Keratinocyte (primary cell): ENCODE results near the gene DDX50. TPM values are rescaled to one million over a fixed set of nuclear protein-coding genes. Genes with fewer than 3 reads are reported as not detected.
"Not testable (repeated sequence)": the region's sequence is repeated elsewhere in the genome, so short reads cannot be mapped to it uniquely, and the experiment has no call there.

Experiments used
- DNase-seq: peaks from one replicate; pipeline ENCODE4 v3.0.0-alpha.2; 2011; ENCODE audit warnings: low read depth, missing footprints, low spot score
- FAIRE-seq: peaks from 2 replicates; lab custom pipeline; 2011; peaks lifted over from hg19 to GRCh38; lab: Jason Lieb, UNC
- H2AFZ ChIP-seq: 2 replicates; pipeline ENCODE4 v1.6.0; 2012; ENCODE audit warnings: low read length, control low read depth, inconsistent platforms; ENCODE audit not compliant: control insufficient read depth
- H3K27ac ChIP-seq: 2 replicates; pipeline ENCODE4 v1.5.1; 2011; ENCODE audit warnings: low read length; ENCODE audit not compliant: control insufficient read depth, insufficient read depth
- H3K27me3 ChIP-seq: 3 replicates; pipeline ENCODE4 v1.6.0; 2011; ENCODE audit warnings: low read length; ENCODE audit not compliant: control insufficient read depth, insufficient read depth; ENCODE audit errors: extremely low read depth
- H3K36me3 ChIP-seq, 2 experiments: 2 replicates in 1 of 2; 3 replicates in 1 of 2; pipeline ENCODE4 v1.5.1; 2011; ENCODE audit warnings: low read length in 2 of 2, mild to moderate bottlenecking in 1 of 2; ENCODE audit not compliant: control insufficient read depth in 2 of 2, insufficient read depth in 2 of 2; ENCODE audit errors: extremely low read depth in 1 of 2
- H3K4me1 ChIP-seq: 3 replicates; pipeline ENCODE4 v1.5.1; 2011; ENCODE audit warnings: low read length; ENCODE audit not compliant: control insufficient read depth, insufficient read depth; ENCODE audit errors: extremely low read depth
- H3K4me2 ChIP-seq: 3 replicates; pipeline ENCODE4 v1.6.0; 2011; ENCODE audit warnings: low read depth, low read length; ENCODE audit not compliant: control insufficient read depth, insufficient read depth; ENCODE audit errors: extremely low read depth
- H3K4me3 ChIP-seq, 3 experiments: fragments of 200-600 bp in 1 of 3; sonication (generic) in 1 of 3; 2 replicates in 2 of 3; 3 replicates in 1 of 3; pipeline ENCODE4 v1.5.1; 2011 to 2016; ENCODE audit warnings: low read length in 3 of 3, mild to moderate bottlenecking in 3 of 3, control low read depth in 2 of 3, inconsistent platforms in 1 of 3, low read depth in 1 of 3, mixed read lengths in 1 of 3, mixed run types in 1 of 3, moderate library complexity in 1 of 3; ENCODE audit not compliant: control insufficient read depth in 2 of 3, insufficient read depth in 2 of 3; ENCODE audit errors: extremely low read depth in 1 of 3
- H3K79me2 ChIP-seq: 2 replicates; pipeline ENCODE4 v1.6.0; 2012; ENCODE audit warnings: low read length; ENCODE audit not compliant: control insufficient read depth, insufficient read depth
- H3K9ac ChIP-seq: 3 replicates; pipeline ENCODE4 v1.6.0; 2011; ENCODE audit warnings: low read length; ENCODE audit not compliant: control insufficient read depth, insufficient read depth; ENCODE audit errors: extremely low read depth
- H3K9me1 ChIP-seq: 3 replicates; pipeline ENCODE4 v1.6.0; 2011; ENCODE audit warnings: low read length; ENCODE audit not compliant: control insufficient read depth, insufficient read depth; ENCODE audit errors: extremely low read depth
- H3K9me3 ChIP-seq: 2 replicates; pipeline ENCODE4 v1.5.1; 2012; ENCODE audit warnings: low read depth, low read length; ENCODE audit not compliant: control insufficient read depth
- H4K20me1 ChIP-seq: 3 replicates; pipeline ENCODE4 v1.6.0; 2011; ENCODE audit warnings: low read length; ENCODE audit not compliant: control insufficient read depth, insufficient read depth; ENCODE audit errors: extremely low read depth
- CTCF ChIP-seq, 3 experiments: IDR thresholded peaks in 1 of 3; conservative IDR thresholded peaks in 1 of 3; optimal IDR thresholded peaks in 1 of 3; 2 replicates in 2 of 3; 3 replicates in 1 of 3; pipeline versions ENCODE3 to v1.5.1; 2011; ENCODE audit warnings: low read length in 3 of 3, mild to moderate bottlenecking in 3 of 3, moderate library complexity in 2 of 3, control low read depth in 1 of 3, inconsistent platforms in 1 of 3; ENCODE audit not compliant: insufficient read depth in 2 of 3; ENCODE audit errors: extremely low read depth in 1 of 3
- EZH2 ChIP-seq: IDR thresholded peaks from one replicate; pipeline ENCODE4 v1.6.1; 2012; ENCODE audit warnings: inconsistent platforms, mild to moderate bottlenecking, low read length, moderate library complexity
- dilution Hi-C: fragments of 300-500 bp; cut with MboI; formaldehyde crosslinking; loops from one replicate; pipeline ENCODE4 v1.7.0; 2020; ENCODE audit warnings: low sequenced_read_pairs; ENCODE audit not compliant: extremely low pct_ligation_motif_present
- polyA plus RNA-seq, 5 experiments: library from polyadenylated mRNA; depleted of rRNA in 3 of 5; stranded (reverse) in 3 of 5; stranded (forward) in 1 of 5; unstranded in 1 of 5; fragments of >200 nt; gene quantifications; 1 replicate in 1 of 5; 2 replicates in 3 of 5; 3 replicates in 1 of 5; pipeline versions ENCODE4 v1.2.1 to v1.2.3, GENCODE V29; 2011 to 2012; ENCODE audit warnings: missing spikeins in 2 of 5, low read depth in 1 of 5, low replicate concordance in 1 of 5

The DDX50 gene
- polyA plus RNA-seq, 1 donor (not counting 4 experiments of a cell fraction or from before 2014, with no cell fraction given), result 40.6 TPM

GRCh38 chr10:68938884-68939283 is 37.8 kb downstream of the DDX50 start:
- Histone ChIP-seq H2AFZ (no peak overlapping the region), H3K4me2 (no peak overlapping the region), H3K4me3 (no peak overlapping the region), H3K9ac (no peak overlapping the region), H3K79me2 (no peaks in the 10 kb centered on the region), H3K9me3 (no peaks in the 10 kb centered on the region), H3K36me3 (peaks cover 5 to 15% of the 10 kb centered on the region in 2 experiments), H4K20me1 (no peaks in the 10 kb centered on the region), H3K4me1 (no peaks in the 10 kb centered on the region), H3K27me3 (no peaks in the 10 kb centered on the region), H3K27ac (no peak overlapping the region), H3K9me1 (no peaks in the 10 kb centered on the region)
- DNase-seq (no peak), FAIRE-seq (no peak)
- dilution Hi-C loops, result no loop called here
- TF ChIP-seq EZH2 (no peak), CTCF (optimal IDR thresholded peaks at IDR 0.05 in 1 of 3, IDR thresholded peaks at IDR 0.05 in 1 of 3, conservative IDR thresholded peaks at IDR 0.05 in 1 of 3; ENCODE audit: extremely low read depth in 1 of 3, insufficient read depth in 2 of 3, low read length in 3 of 3) (no peak)

- H3K9ac ChIP-seq, H3K4me3 ChIP-seq, FAIRE-seq, H3K27ac ChIP-seq, H2AFZ ChIP-seq, H3K4me2 ChIP-seq, H4K20me1 ChIP-seq, H3K4me1 ChIP-seq, H3K79me2 ChIP-seq, H3K9me3 ChIP-seq, H3K27me3 ChIP-seq, H3K9me1 ChIP-seq, dilution Hi-C loops, DNase-seq: not testable (repeated sequence)
- H3K36me3 ChIP-seq, result peaks cover 5 to 20% of the 10 kb centered on the region in 2 experiments
Measured at GRCh38 chr10:68940917-68941316, 39.8 kb downstream of the DDX50 start.

- TF ChIP-seq EZH2, result no peak
- TF ChIP-seq CTCF (optimal IDR thresholded peaks at IDR 0.05 in 1 of 3, IDR thresholded peaks at IDR 0.05 in 1 of 3, conservative IDR thresholded peaks at IDR 0.05 in 1 of 3; ENCODE audit: extremely low read depth in 1 of 3, insufficient read depth in 2 of 3, low read length in 3 of 3), result no peak
- H4K20me1 ChIP-seq, result no peaks in the 10 kb centered on the region
- H3K9ac ChIP-seq, result no peak overlapping the region
- dilution Hi-C loops, result no loop called here
- no peak overlapping the region for H2AFZ ChIP-seq
- H3K9me1 ChIP-seq, result no peaks in the 10 kb centered on the region
- H3K79me2 ChIP-seq, result peaks cover 4% of the 10 kb centered on the region
- H3K9me3 ChIP-seq, result no peaks in the 10 kb centered on the region
- H3K27ac ChIP-seq, result no peak overlapping the region
- no peak overlapping the region for H3K4me3 ChIP-seq
- H3K36me3 ChIP-seq, result peaks cover 9 to 23% of the 10 kb centered on the region in 2 experiments
- DNase-seq (no peak), FAIRE-seq (no peak)
- no peak overlapping the region for H3K4me2 ChIP-seq
- H3K27me3 ChIP-seq, result no peaks in the 10 kb centered on the region
- H3K4me1 ChIP-seq, result no peaks in the 10 kb centered on the region
Measured at GRCh38 chr10:68950598-68950997, 49.5 kb downstream of the DDX50 start.
